K562 (cell line): ENCODE results near the gene PCSK7. TPM values are rescaled to one million over a fixed set of nuclear protein-coding genes. Genes with fewer than 3 reads are reported as not detected.

Experiments used
- BDP1 ChIP-seq: IDR thresholded peaks from 3 replicates; pipeline ENCODE4 v1.6.1; 2011; ENCODE audit not compliant: insufficient read length, insufficient read depth
- COPS2 ChIP-seq: fragments of 450-650 bp; conservative IDR thresholded peaks from 2 replicates; pipeline ENCODE4 v1.6.1; 2016; ENCODE audit warnings: mild to moderate bottlenecking, moderate library complexity
- CREM ChIP-seq: IDR thresholded peaks from 2 replicates; pipeline ENCODE4 v1.6.1; 2014; ENCODE audit warnings: antibody characterized with exemption, low read depth
- FOXM1 ChIP-seq, 2 experiments: fragments of 450-650 bp in 1 of 2; sonication (generic) in 1 of 2; formaldehyde crosslinking in 1 of 2; IDR thresholded peaks; 2 replicates each; pipeline versions ENCODE4 v1.6.1 to v1.9.0; 2017 to 2022; ENCODE audit warnings: low read depth in 2 of 2, mild to moderate bottlenecking in 2 of 2, missing genetic modification reagents in 1 of 2, moderate library complexity in 1 of 2
- NCOA1 ChIP-seq: fragments of 450-650 bp; IDR thresholded peaks from 2 replicates; pipeline ENCODE4 v1.6.1; 2016; ENCODE audit warnings: low read depth
- NELFE ChIP-seq: IDR thresholded peaks from 2 replicates; pipeline ENCODE4 v1.6.1; 2011; ENCODE audit warnings: mild to moderate bottlenecking; ENCODE audit not compliant: insufficient read depth, insufficient read length
- RBM25 ChIP-seq: fragments of 200-400 bp; formaldehyde crosslinking; IDR thresholded peaks from 2 replicates; pipeline ENCODE4 v1.6.1; 2018; ENCODE audit warnings: low read length, low read depth, moderate library complexity; ENCODE audit not compliant: severe bottlenecking
- SPI1 ChIP-seq: IDR thresholded peaks from 2 replicates; pipeline ENCODE4 v1.6.1; 2011; ENCODE audit warnings: low read depth, low read length, control low read depth, borderline replicate concordance
- TCF3 ChIP-seq: sonication (generic); formaldehyde crosslinking; IDR thresholded peaks from 2 replicates; pipeline ENCODE4 v1.4.0; 2020; ENCODE audit warnings: mild to moderate bottlenecking, missing genetic modification reagents
- ZFPM2 ChIP-seq: fragments of 250-450 bp; sonication (Bioruptor Pico); IDR thresholded peaks from 2 replicates; pipeline ENCODE4 v1.5.1; 2022; ENCODE audit warnings: mild to moderate bottlenecking
- ZNF224 ChIP-seq: sonication (generic); formaldehyde crosslinking; IDR thresholded peaks from 2 replicates; pipeline ENCODE4 v1.8.0; 2022; ENCODE audit warnings: mild to moderate bottlenecking, missing genetic modification reagents
- ZNF431 ChIP-seq: sonication (generic); formaldehyde crosslinking; IDR thresholded peaks from 2 replicates; pipeline ENCODE4 v1.8.0; 2022; ENCODE audit warnings: mild to moderate bottlenecking, missing genetic modification reagents
- polyA plus RNA-seq, 8 experiments: library from polyadenylated mRNA; depleted of rRNA in 4 of 8; stranded (reverse) in 5 of 8; unstranded in 3 of 8; fragments of >200 nt; fragmentation: Nextera tagmentation in 2 of 8; fragmentation: Illumina TruSeq in 1 of 8; extraction: Ambion mirVana in 2 of 8; extraction: Trizol in 1 of 8; gene quantifications; 2 replicates each; pipeline versions ENCODE4 v1.2.1 to v1.2.3, GENCODE V29; 2011 to 2014; ENCODE audit warnings: inconsistent platforms in 1 of 8, missing spikeins in 1 of 8
- total RNA-seq, 7 experiments: library from RNA; depleted of rRNA in 6 of 7; stranded (reverse); fragments of >200 nt in 6 of 7; fragmentation: Illumina TruSeq in 2 of 7; extraction: Trizol in 2 of 7; gene quantifications; 2 replicates each; pipeline versions ENCODE4 v1.2.1 to v1.2.3, GENCODE V29; 2011 to 2021; ENCODE audit warnings: low replicate concordance in 1 of 7
- TF ChIP-seq, protein P1 (sequence below): fragments of 450-650 bp; IDR thresholded peaks from 2 replicates; pipeline ENCODE4 v1.6.1; 2018; ENCODE audit not compliant: partially characterized antibody
- TF ChIP-seq, protein P2 (sequence below): sonication (generic); formaldehyde crosslinking; IDR thresholded peaks from 2 replicates; pipeline ENCODE4 v1.8.0; 2022; ENCODE audit warnings: mild to moderate bottlenecking, missing genetic modification reagents
- TF ChIP-seq, protein P3 (sequence below): sonication (generic); formaldehyde crosslinking; IDR thresholded peaks from 2 replicates; pipeline ENCODE4 v1.9.0; 2022; ENCODE audit warnings: mild to moderate bottlenecking, missing genetic modification reagents
- TF ChIP-seq, protein P4 (sequence below), 3 experiments: fragments of 200-800 bp in 1 of 3; sonication (Bioruptor generic) in 1 of 3; sonication (generic) in 1 of 3; formaldehyde crosslinking in 1 of 3; IDR thresholded peaks; 2 replicates each; pipeline versions ENCODE4 v1.6.1 to v1.8.0; 2016 to 2022; ENCODE audit warnings: mild to moderate bottlenecking in 2 of 3, missing compliant biosample characterization in 2 of 3, missing genetic modification characterization in 2 of 3, missing genetic modification reagents in 1 of 3

Gene PCSK7
- total and polyA plus RNA-seq, 9 of the 15 experiments (the other 6 are each of a cell fraction or from before 2014, with no cell fraction given): 3.1 to 29.2 (median 15.6) TPM

DNA sequence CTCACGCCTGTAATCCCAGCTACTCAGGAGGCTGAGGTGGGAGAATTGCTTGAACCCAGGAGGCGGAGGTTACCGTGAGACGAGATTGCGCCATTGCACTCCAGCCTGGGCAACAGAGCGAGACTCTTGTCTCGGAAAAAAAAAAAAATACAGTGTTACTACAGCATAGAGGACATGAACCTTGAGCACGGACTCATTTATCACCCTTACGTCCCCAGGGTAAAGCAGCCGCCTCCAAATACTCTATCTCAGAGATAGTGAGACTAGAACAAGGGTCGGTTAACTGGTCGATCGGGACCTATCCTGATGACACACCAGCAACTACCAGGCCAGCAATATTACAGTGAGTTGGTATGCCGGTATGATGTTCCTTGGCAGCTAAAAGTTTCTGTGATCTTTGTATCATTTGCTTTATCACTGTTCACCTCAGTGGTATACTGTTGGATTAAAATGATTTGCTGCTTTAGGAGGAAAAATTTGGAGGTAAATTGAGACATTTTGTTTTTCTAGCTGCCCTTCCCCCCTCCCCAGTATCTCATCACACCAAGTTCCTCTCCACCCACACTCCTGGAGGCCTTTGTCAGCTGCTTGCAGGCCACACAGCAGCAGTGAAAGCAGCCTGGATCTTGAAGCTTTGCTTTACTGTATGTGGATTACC lies 60.3 kb downstream of the PCSK7 start (continued):
- TF ChIP-seq, protein P1, sequence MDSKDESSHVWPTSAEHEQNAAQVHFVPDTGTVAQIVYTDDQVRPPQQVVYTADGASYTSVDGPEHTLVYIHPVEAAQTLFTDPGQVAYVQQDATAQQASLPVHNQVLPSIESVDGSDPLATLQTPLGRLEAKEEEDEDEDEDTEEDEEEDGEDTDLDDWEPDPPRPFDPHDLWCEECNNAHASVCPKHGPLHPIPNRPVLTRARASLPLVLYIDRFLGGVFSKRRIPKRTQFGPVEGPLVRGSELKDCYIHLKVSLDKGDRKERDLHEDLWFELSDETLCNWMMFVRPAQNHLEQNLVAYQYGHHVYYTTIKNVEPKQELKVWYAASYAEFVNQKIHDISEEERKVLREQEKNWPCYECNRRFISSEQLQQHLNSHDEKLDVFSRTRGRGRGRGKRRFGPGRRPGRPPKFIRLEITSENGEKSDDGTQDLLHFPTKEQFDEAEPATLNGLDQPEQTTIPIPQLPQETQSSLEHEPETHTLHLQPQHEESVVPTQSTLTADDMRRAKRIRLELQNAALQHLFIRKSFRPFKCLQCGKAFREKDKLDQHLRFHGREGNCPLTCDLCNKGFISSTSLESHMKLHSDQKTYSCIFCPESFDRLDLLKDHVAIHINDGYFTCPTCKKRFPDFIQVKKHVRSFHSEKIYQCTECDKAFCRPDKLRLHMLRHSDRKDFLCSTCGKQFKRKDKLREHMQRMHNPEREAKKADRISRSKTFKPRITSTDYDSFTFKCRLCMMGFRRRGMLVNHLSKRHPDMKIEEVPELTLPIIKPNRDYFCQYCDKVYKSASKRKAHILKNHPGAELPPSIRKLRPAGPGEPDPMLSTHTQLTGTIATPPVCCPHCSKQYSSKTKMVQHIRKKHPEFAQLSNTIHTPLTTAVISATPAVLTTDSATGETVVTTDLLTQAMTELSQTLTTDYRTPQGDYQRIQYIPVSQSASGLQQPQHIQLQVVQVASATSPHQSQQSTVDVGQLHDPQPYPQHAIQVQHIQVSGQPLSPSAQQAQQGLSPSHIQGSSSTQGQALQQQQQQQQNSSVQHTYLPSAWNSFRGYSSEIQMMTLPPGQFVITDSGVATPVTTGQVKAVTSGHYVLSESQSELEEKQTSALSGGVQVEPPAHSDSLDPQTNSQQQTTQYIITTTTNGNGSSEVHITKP: peak; percentile 6
- peak; percentile 56 for TF ChIP-seq CREM
- 0 out of 2 replicates have a peak, but pooled peaks have one; percentile 54 for TF ChIP-seq SPI1
- peak; percentile 58 for TF ChIP-seq TCF3 (CRISPR knock-in tag)
- TF ChIP-seq NELFE: no peak
- TF ChIP-seq ZNF224 (CRISPR knock-in tag): no peak
- no peak for TF ChIP-seq BDP1
- TF ChIP-seq, protein P2, sequence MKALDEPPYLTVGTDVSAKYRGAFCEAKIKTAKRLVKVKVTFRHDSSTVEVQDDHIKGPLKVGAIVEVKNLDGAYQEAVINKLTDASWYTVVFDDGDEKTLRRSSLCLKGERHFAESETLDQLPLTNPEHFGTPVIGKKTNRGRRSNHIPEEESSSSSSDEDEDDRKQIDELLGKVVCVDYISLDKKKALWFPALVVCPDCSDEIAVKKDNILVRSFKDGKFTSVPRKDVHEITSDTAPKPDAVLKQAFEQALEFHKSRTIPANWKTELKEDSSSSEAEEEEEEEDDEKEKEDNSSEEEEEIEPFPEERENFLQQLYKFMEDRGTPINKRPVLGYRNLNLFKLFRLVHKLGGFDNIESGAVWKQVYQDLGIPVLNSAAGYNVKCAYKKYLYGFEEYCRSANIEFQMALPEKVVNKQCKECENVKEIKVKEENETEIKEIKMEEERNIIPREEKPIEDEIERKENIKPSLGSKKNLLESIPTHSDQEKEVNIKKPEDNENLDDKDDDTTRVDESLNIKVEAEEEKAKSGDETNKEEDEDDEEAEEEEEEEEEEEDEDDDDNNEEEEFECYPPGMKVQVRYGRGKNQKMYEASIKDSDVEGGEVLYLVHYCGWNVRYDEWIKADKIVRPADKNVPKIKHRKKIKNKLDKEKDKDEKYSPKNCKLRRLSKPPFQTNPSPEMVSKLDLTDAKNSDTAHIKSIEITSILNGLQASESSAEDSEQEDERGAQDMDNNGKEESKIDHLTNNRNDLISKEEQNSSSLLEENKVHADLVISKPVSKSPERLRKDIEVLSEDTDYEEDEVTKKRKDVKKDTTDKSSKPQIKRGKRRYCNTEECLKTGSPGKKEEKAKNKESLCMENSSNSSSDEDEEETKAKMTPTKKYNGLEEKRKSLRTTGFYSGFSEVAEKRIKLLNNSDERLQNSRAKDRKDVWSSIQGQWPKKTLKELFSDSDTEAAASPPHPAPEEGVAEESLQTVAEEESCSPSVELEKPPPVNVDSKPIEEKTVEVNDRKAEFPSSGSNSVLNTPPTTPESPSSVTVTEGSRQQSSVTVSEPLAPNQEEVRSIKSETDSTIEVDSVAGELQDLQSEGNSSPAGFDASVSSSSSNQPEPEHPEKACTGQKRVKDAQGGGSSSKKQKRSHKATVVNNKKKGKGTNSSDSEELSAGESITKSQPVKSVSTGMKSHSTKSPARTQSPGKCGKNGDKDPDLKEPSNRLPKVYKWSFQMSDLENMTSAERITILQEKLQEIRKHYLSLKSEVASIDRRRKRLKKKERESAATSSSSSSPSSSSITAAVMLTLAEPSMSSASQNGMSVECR (CRISPR knock-in tag): no peak
- TF ChIP-seq, protein P3, sequence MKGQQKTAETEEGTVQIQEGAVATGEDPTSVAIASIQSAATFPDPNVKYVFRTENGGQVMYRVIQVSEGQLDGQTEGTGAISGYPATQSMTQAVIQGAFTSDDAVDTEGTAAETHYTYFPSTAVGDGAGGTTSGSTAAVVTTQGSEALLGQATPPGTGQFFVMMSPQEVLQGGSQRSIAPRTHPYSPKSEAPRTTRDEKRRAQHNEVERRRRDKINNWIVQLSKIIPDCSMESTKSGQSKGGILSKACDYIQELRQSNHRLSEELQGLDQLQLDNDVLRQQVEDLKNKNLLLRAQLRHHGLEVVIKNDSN (CRISPR knock-in tag): no peak
- TF ChIP-seq ZFPM2 (CRISPR knock-in tag): no peak
- no peak for TF ChIP-seq FOXM1 (IDR thresholded peaks at IDR 0.05; ENCODE audit: low read depth)
- TF ChIP-seq FOXM1 (CRISPR knock-in tag; IDR thresholded peaks at IDR 0.05; ENCODE audit: low read depth): no peak
- TF ChIP-seq COPS2: no peak
- peak; percentile 8 for TF ChIP-seq RBM25
- TF ChIP-seq, protein P4, sequence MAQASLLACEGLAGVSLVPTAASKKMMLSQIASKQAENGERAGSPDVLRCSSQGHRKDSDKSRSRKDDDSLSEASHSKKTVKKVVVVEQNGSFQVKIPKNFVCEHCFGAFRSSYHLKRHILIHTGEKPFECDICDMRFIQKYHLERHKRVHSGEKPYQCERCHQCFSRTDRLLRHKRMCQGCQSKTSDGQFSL (CRISPR knock-in tag; IDR thresholded peaks at IDR 0.05): no peak
- TF ChIP-seq, protein P4 (tag; IDR thresholded peaks at IDR 0.05): no peak
- TF ChIP-seq ZNF431: no peak
- peak; percentile 41; the same call in 1 of the 2 replicates for TF ChIP-seq NCOA1
